Breast epithelium (tissue), 3 donors: ENCODE results near the gene FCER1G.

ENCODE experiments used
- CTCF ChIP-seq, 3 donors: fragments of 450-650 bp; IDR thresholded peaks; one replicate each; pipeline ENCODE4 v1.5.1; 2016 to 2017; ENCODE audit warnings: antibody characterized with exemption in 3 of 3, mild to moderate bottlenecking in 3 of 3, moderate library complexity in 3 of 3
- POLR2A ChIP-seq: fragments of 450-650 bp; IDR thresholded peaks from one replicate; pipeline ENCODE4 v1.6.1; 2016; ENCODE audit warnings: antibody characterized with exemption, mild to moderate bottlenecking, moderate library complexity
- POLR2AphosphoS5 ChIP-seq, 3 donors: sonication (generic); formaldehyde crosslinking; IDR thresholded peaks; one replicate each; pipeline ENCODE4 v1.6.1; 2017; ENCODE audit warnings: antibody characterized with exemption in 3 of 3

- TF ChIP-seq POLR2A, result no peak
- TF ChIP-seq CTCF (IDR thresholded peaks at IDR 0.05), result no peak
- no peak for TF ChIP-seq POLR2AphosphoS5 (IDR thresholded peaks at IDR 0.05)
Observed at GRCh38 chr1:161171696-161172095, 43.4 kb upstream of the FCER1G start.
